ENCODE measurements around the gene SMO.

- no peak for TF ChIP-seq POLR2AphosphoS5 (IDR thresholded peaks at IDR 0.05; ENCODE audit: insufficient read depth in 1 of 2, low read depth in 1 of 2)
- TF ChIP-seq, protein P1, sequence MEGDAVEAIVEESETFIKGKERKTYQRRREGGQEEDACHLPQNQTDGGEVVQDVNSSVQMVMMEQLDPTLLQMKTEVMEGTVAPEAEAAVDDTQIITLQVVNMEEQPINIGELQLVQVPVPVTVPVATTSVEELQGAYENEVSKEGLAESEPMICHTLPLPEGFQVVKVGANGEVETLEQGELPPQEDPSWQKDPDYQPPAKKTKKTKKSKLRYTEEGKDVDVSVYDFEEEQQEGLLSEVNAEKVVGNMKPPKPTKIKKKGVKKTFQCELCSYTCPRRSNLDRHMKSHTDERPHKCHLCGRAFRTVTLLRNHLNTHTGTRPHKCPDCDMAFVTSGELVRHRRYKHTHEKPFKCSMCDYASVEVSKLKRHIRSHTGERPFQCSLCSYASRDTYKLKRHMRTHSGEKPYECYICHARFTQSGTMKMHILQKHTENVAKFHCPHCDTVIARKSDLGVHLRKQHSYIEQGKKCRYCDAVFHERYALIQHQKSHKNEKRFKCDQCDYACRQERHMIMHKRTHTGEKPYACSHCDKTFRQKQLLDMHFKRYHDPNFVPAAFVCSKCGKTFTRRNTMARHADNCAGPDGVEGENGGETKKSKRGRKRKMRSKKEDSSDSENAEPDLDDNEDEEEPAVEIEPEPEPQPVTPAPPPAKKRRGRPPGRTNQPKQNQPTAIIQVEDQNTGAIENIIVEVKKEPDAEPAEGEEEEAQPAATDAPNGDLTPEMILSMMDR (IDR thresholded peaks at IDR 0.05): no peak
- TF ChIP-seq POLR2A (IDR thresholded peaks at IDR 0.05): no peak
Observed at GRCh38 chr7:129205987-129206785, 17.8 kb downstream of the SMO start.

All from vagina (tissue), 2 donors.